ENCODE data around the gene C16orf82. TPM values are rescaled to one million over a fixed set of nuclear protein-coding genes. Genes with fewer than 3 reads are reported as not detected.
"Not testable (repeated sequence)": the region's sequence is repeated elsewhere in the genome, so short reads cannot be mapped to it uniquely, and the experiment has no call there.

C16orf82 gene
- total RNA-seq, 2 donors from 2014 or later, result not detected

GRCh38 chr16:27073733-27074132, 7.0 kb downstream of the C16orf82 start:
- Histone ChIP-seq H3K36me3 (no peaks in the 10 kb centered on the region), H3K4me3 (no peak overlapping the region), H3K27me3 (no peaks in the 10 kb centered on the region), H3K27ac (no peak overlapping the region), H3K9ac (ENCODE audit: low read depth in 2 of 2, low read length in 2 of 2) (no peak overlapping the region), H3K4me1 (no peaks in the 10 kb centered on the region), H3K9me3 (no peaks in the 10 kb centered on the region)
- intact Hi-C loops (cut with DNase I), result no loop called here
- no peak for DNase-seq
- TF ChIP-seq CTCF (IDR thresholded peaks at IDR 0.05), result no peak

- H3K27me3 ChIP-seq, result no peaks in the 10 kb centered on the region
- no peak for DNase-seq
- H3K9me3 ChIP-seq, result no peaks in the 10 kb centered on the region
- no peak overlapping the region for H3K4me3 ChIP-seq
- peak; percentile 35 for TF ChIP-seq CTCF (IDR thresholded peaks at IDR 0.05)
- H3K4me1 ChIP-seq, result no peaks in the 10 kb centered on the region
- intact Hi-C loops (cut with DNase I), result no loop called here
- H3K27ac ChIP-seq, result no peak overlapping the region
- no peaks in the 10 kb centered on the region for H3K36me3 ChIP-seq
- H3K9ac ChIP-seq (ENCODE audit: low read depth in 2 of 2, low read length in 2 of 2), result no peak overlapping the region
Measured at GRCh38 chr16:27080895-27081294, 14.2 kb downstream of the C16orf82 start.

GRCh38 chr16:27083861-27084261, 17.1 kb downstream of the C16orf82 start:
- Histone ChIP-seq H3K9me3 (no peaks in the 10 kb centered on the region), H3K27ac (no peak overlapping the region), H3K4me3 (no peak overlapping the region), H3K9ac (ENCODE audit: low read depth in 2 of 2, low read length in 2 of 2) (no peak overlapping the region), H3K4me1 (no peaks in the 10 kb centered on the region), H3K27me3 (no peaks in the 10 kb centered on the region), H3K36me3 (no peaks in the 10 kb centered on the region)
- TF ChIP-seq CTCF (IDR thresholded peaks at IDR 0.05), result no peak
- intact Hi-C loops (cut with DNase I), result no loop called here
- DNase-seq, result no peak

GRCh38 chr16:27084307-27085028, 17.7 kb downstream of the C16orf82 start:
- no peaks in the 10 kb centered on the region for H3K9me3 ChIP-seq
- TF ChIP-seq CTCF (IDR thresholded peaks at IDR 0.05), result no peak
- no peak overlapping the region for H3K4me3 ChIP-seq
- no peaks in the 10 kb centered on the region for H3K36me3 ChIP-seq
- no peaks in the 10 kb centered on the region for H3K27me3 ChIP-seq
- H3K27ac ChIP-seq, result no peak overlapping the region
- no peak for DNase-seq
- H3K4me1 ChIP-seq, result no peaks in the 10 kb centered on the region
- intact Hi-C loops (cut with DNase I), result no loop called here
- H3K9ac ChIP-seq (ENCODE audit: low read depth in 2 of 2, low read length in 2 of 2), result no peak overlapping the region

- TF ChIP-seq CTCF (IDR thresholded peaks at IDR 0.05), result no peak
- DNase-seq, result no peak
- Histone ChIP-seq H3K36me3 (no peaks in the 10 kb centered on the region), H3K4me1 (no peaks in the 10 kb centered on the region), H3K27ac (no peak overlapping the region), H3K9me3 (no peaks in the 10 kb centered on the region), H3K9ac (ENCODE audit: low read depth in 2 of 2, low read length in 2 of 2) (no peak overlapping the region), H3K27me3 (no peaks in the 10 kb centered on the region), H3K4me3 (no peak overlapping the region)
- intact Hi-C loops (cut with DNase I), result no loop called here
Measured at GRCh38 chr16:27085182-27085581, 18.5 kb downstream of the C16orf82 start.

- H3K4me1 ChIP-seq; DNase-seq; H3K4me3 ChIP-seq; H3K9ac ChIP-seq (ENCODE audit: low read depth in 2 of 2, low read length in 2 of 2); H3K9me3 ChIP-seq; intact Hi-C loops (cut with DNase I); H3K27ac ChIP-seq; H3K36me3 ChIP-seq; H3K27me3 ChIP-seq: not testable (repeated sequence)
Measured at GRCh38 chr16:27086031-27086430, 19.3 kb downstream of the C16orf82 start.
